ENCODE data around the gene FSTL5.

Gene FSTL5

DNA sequence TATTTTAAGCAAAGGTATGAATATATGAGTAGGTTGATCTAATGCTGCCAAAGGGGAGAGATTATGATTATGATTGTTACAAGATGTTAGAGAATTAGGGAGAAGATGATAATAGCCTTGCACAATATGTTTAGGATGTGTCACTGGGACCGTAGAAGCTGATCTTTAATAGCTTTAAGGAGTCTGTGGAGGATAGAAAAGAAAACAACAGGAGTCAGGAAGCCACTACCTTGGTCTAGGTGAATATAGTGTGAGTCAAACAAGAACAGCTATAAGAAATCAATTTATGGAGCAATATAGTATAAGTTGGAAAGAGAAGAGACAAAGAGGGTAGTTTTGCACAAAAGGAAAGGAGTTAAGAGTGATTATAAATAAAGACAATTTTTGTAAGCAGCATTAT is 232.7 kb downstream of the FSTL5 start:
- H3K9me3 Mint-ChIP-seq = peaks cover 17% of the 10 kb centered on the region
- no peak overlapping the region for H3K4me3 Mint-ChIP-seq
- no peak overlapping the region for H3K27ac Mint-ChIP-seq
- no peaks in the 10 kb centered on the region for H3K4me1 Mint-ChIP-seq
- no peaks in the 10 kb centered on the region for H3K36me3 Mint-ChIP-seq
- no peak for DNase-seq (ENCODE audit: low spot score in 2 of 2)
- ATAC-seq = no peak

DNA sequence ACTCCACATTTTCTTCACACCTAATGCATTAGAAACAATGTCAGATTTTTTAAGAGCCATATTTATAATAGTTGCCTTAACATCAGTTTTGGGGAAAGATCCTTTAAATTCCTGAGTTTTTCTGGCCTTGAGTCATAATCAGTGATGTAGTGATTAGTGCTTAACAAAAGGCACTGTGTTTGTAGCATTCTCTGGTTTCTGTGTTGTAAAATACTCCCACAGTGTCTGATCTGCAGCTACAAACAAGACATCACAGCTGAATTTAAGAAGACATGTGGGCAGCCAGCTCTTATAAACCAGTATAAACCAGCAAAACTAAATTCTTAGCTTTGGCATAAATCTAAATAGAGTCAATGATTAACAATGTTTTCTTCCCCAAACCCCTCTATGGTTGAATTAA is 233.8 kb downstream of the FSTL5 start:
- Mint-ChIP-seq H3K36me3 (no peaks in the 10 kb centered on the region), H3K9me3 (peaks cover 14% of the 10 kb centered on the region), H3K27ac (no peak overlapping the region), H3K4me3 (no peak overlapping the region), H3K4me1 (no peaks in the 10 kb centered on the region)
- no peak for DNase-seq (ENCODE audit: low spot score in 2 of 2)
- no peak for ATAC-seq

DNA sequence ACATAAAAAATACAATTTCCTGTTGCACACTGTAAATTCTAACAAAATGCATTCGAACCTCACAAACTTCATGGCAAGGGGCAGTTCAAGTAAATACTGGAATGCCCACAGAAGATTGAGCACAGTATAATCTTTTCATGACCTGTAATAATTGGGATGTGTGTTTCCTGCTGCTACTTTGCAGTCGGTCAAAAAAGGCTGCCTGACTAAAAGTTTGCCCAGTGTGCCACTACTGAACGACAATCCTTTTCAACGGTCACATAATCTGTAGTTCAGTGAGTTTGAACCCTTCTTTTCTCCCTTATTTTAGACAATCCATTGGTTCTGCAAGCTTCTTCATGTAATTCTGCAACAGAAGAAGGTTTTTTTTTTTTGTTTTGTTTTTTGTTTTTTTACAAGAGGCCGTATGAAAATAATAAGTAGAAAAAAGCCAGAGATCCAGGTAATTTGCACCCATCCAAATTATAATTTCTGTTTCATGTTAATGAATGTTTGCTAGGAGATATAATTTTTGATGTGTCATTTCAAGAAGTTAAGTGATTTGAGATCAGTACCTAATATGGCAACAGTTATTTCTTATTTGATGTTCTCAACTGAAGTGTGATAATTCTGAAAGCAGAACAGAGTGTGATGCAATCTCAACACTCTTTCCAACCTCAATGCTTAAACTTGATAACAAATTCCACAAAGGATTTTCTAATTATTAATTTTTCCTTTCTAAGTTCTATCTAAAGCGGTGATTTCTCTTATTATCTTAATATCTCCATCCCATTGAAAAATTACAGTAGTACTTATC is 237.6 kb downstream of the FSTL5 start:
- no peak overlapping the region for H3K27ac Mint-ChIP-seq
- H3K9me3 Mint-ChIP-seq = peaks cover 13% of the 10 kb centered on the region
- no peak for DNase-seq (ENCODE audit: low spot score in 2 of 2)
- H3K4me1 Mint-ChIP-seq = no peaks in the 10 kb centered on the region
- H3K36me3 Mint-ChIP-seq = no peaks in the 10 kb centered on the region
- ATAC-seq = no peak
- H3K4me3 Mint-ChIP-seq = no peak overlapping the region

DNA sequence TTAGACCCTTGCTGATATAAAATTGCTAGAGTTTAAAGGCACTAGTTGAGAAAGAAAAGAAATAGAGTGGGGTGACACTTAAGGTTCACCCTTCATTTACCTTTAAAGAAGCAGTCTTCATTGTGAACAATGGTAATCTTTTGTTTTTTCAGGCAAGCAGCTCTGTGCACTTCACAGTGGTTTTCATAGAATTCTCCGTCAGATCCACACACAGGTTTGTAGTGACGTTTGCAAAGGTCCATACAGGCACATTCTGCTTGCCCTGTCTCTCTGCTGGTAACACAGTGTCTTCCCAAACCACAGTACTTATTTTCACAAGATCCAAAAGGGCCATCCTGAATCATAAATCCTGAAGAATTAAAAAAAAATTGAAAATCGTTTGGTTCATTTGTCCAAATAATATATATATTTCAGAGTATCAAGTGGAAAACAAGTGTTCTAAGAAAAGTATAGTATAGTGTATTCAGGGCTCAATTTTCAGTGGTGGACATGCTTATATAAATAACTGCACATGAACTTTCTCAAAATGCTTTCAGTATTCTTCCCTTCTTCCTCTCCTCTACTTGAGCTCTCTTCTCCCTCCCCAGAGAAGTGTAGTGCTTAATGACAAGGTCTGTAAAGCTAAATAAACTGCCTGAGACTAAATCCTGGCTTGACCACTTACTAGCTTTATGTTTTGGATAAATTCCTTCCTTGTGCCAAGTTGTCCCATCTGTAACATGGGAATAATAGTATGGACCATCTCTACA is 243.3 kb downstream of the FSTL5 start:
- Mint-ChIP-seq H3K4me1 (no peaks in the 10 kb centered on the region), H3K27ac (no peak overlapping the region), H3K4me3 (no peak overlapping the region), H3K9me3 (peaks cover 7% of the 10 kb centered on the region), H3K36me3 (no peaks in the 10 kb centered on the region)
- DNase-seq (ENCODE audit: low spot score in 2 of 2) (no peak), ATAC-seq (no peak)

DNA sequence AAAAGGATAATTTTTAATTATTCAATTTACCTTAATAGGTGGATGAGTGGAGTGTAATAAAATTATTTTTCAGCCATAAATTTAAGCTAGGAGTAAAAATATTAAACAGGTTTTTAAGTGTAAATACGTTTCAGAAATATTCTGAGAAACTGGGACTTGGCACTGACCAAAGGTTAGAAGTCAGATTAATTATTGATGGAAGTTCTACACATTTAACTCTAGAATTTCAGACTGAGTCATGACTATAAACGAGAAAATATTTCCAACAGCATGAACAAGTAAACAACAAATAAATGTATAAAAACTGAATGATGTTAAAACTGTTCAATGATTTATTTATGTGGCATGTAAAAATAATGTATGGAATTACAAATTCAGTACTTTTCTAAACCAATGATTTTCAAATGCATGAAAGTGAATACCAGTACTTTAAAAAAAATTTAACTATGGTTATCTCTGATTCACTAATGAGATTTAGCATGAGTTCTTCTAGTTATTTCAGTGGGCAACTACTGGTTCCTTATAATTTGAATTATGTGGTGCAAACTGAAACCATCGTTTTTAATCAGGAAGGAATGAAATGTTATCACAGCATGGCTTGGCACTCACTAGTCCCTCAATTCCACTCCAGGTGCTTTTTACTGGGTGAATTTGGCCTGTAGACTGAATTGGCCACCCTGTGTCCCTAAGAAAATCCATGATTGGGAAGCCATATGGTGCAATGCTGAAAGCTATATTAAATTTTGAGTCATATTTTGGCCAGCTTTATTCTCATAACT is 244.2 kb downstream of the FSTL5 start:
- peaks cover 7% of the 10 kb centered on the region for H3K9me3 Mint-ChIP-seq

DNA sequence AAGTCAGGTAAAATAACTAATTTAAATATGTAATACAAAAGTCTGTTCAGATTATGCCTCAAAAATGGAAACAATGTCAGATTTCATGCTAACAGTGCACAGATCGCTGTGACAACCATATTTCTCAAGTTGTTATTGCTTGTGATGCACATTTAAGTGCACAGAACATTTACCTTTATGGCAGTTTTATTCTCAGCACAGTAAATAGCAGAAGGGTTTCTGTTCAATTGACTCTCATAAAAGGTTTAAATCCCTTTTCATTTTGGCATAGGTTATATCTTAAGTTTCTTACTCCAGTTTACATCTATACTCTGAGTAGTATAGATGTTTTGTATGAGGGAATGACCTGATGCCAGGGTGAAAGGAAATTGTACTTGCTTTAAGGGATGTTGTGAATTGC is 247.8 kb downstream of the FSTL5 start:
- ATAC-seq = no peak
- DNase-seq (ENCODE audit: low spot score in 2 of 2) = no peak
- H3K27ac Mint-ChIP-seq = no peak overlapping the region
- no peaks in the 10 kb centered on the region for H3K36me3 Mint-ChIP-seq
- no peaks in the 10 kb centered on the region for H3K4me1 Mint-ChIP-seq
- H3K4me3 Mint-ChIP-seq = no peak overlapping the region
- H3K9me3 Mint-ChIP-seq = peaks cover 7% of the 10 kb centered on the region

More for the DNA sequence above, 244.2 kb downstream of the FSTL5 start:
- Mint-ChIP-seq H3K27ac (no peak overlapping the region), H3K4me1 (no peaks in the 10 kb centered on the region), H3K4me3 (no peak overlapping the region), H3K36me3 (no peaks in the 10 kb centered on the region)
- DNase-seq (ENCODE audit: low spot score in 2 of 2) (no peak), ATAC-seq (no peak)

DNA sequence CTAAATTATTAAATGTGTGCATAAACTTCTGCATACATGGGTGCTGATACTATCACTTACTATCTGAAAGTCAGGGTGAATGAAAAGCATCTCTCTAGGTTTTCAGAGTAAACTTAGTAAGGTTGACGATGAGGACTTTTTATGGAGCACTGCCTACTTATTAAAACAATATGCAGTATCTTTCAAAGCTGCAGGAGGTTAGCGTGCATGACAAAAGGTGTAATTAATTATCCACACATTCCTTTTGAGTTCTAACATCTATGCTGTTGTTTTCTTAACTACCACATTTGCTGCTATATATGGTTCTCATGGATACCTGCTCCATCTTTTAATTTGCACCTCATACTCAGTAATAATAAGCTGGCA is 256.2 kb downstream of the FSTL5 start:
- ATAC-seq (no peak), DNase-seq (ENCODE audit: low spot score in 2 of 2) (no peak)
- Mint-ChIP-seq H3K27ac (no peak overlapping the region), H3K9me3 (peaks cover 18% of the 10 kb centered on the region), H3K36me3 (no peaks in the 10 kb centered on the region), H3K4me3 (no peak overlapping the region), H3K4me1 (no peaks in the 10 kb centered on the region)

DNA sequence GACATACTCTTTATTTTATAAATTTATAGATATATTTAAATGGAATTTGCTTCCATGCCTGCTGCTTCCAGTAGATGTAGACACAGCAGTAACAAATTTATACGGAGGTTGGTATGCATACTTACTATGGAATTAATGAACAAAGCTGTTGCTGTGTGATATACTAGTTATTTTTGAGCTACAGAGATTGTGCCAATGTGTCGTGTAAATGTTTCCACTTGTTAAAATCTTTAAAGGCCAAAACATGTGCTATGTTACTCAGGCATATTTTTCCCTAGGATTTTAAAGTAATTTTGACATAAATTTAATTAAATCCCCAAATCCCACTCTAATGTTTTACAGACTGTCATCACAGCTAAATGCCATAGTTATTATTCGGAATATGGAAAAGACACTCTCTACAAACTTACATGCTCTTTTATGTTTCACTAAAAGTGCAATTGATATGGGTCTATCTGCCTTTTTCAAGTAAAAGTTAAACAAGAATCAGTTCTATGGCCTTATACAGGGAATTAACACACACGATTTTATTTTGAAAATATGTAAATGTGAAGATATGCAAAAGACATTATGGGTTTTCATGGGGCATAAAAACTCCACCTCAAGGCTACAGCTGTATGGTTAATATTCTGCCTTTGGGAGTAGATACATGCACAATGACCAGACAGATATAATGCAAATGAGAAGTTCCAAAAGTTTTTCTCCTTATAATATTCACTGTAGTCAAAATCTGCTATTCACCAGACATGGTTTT is 256.8 kb downstream of the FSTL5 start:
- H3K4me1 Mint-ChIP-seq = no peaks in the 10 kb centered on the region
- no peak overlapping the region for H3K4me3 Mint-ChIP-seq
- H3K9me3 Mint-ChIP-seq = peaks cover 16% of the 10 kb centered on the region
- ATAC-seq (no peak), DNase-seq (ENCODE audit: low spot score in 2 of 2) (no peak)
- no peaks in the 10 kb centered on the region for H3K36me3 Mint-ChIP-seq
- no peak overlapping the region for H3K27ac Mint-ChIP-seq

DNA sequence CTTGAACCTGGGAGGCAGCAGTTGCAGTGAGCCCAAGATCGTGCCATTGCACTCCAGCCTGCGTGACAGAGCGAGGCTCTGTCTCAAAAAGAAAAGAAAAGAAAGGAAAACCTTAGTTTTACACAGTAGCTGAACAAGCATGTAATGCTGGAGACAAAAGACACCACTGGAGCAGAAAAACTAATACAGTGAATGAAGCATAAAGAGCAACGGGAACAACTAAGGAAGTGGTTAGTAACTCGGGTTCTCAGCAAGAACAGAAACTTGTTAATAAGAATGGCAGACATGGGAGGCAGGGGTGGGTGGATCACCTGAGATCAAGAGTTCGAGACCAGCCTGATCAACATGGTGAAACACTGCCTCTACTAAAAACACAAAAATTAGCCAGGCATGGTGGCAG is 263.7 kb downstream of the FSTL5 start:
- no peaks in the 10 kb centered on the region for H3K4me1 Mint-ChIP-seq
- H3K27ac Mint-ChIP-seq = no peak overlapping the region
- DNase-seq (ENCODE audit: low spot score in 2 of 2) = no peak
- no peak for ATAC-seq
- no peak overlapping the region for H3K4me3 Mint-ChIP-seq
- no peaks in the 10 kb centered on the region for H3K36me3 Mint-ChIP-seq
- H3K9me3 Mint-ChIP-seq = peaks cover 11% of the 10 kb centered on the region

DNA sequence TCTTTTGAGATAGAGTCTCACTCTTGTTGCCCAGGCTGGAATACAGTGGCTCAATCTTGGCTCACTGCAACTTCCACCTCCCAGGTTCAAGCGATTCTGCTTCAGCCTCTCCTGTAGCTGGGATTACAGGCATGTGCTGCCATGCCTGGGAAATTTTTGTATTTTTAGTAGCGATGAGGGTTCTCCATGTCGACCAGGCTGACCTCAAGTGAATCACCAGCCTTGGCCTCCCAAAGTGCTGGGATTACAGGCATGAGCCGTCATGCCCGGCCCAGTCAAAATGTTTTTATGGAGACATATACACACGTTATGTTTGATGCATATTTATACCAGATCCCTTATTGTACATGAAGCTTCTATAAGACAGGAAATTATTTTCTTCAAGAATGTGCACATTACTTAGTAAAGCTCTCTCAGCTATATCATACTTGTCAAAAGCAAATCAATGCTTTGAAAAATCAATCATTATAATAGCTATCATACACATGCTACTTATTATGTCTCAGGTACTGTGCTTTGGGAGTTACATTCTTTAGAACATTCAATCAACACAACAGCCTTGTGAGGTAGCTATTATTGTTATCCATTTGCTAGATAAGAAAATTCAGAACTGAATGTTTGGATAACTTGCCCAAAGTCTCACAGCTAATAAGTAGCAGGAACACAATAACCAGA is 269.2 kb downstream of the FSTL5 start:
- Mint-ChIP-seq H3K4me3 (no peak overlapping the region), H3K36me3 (no peaks in the 10 kb centered on the region), H3K27ac (no peak overlapping the region), H3K4me1 (no peaks in the 10 kb centered on the region), H3K9me3 (peaks cover 4% of the 10 kb centered on the region)
- ATAC-seq (no peak), DNase-seq (ENCODE audit: low spot score in 2 of 2) (no peak)

DNA sequence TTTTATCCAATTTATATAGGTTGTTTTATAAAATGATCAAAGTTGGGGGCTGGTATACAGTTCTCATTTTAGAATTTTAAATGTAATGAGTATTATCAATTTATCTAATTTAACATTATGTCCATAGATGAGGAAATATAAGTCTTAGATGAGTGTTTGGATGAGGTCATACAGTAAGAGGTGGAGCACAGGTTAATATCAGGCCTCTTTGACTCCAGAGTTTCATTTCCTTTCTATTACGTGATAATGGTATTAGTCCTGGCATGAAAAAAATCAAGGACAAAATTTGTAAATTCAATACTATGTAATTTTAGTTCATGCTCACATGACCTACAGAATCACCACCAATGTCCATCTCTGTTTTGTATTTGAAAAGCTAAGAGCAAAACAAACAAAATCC is 269.8 kb downstream of the FSTL5 start:
- DNase-seq (ENCODE audit: low spot score in 2 of 2) (no peak), ATAC-seq (no peak)
- Mint-ChIP-seq H3K9me3 (peaks cover 3% of the 10 kb centered on the region), H3K4me1 (no peaks in the 10 kb centered on the region), H3K36me3 (no peaks in the 10 kb centered on the region), H3K4me3 (no peak overlapping the region), H3K27ac (no peak overlapping the region)

DNA sequence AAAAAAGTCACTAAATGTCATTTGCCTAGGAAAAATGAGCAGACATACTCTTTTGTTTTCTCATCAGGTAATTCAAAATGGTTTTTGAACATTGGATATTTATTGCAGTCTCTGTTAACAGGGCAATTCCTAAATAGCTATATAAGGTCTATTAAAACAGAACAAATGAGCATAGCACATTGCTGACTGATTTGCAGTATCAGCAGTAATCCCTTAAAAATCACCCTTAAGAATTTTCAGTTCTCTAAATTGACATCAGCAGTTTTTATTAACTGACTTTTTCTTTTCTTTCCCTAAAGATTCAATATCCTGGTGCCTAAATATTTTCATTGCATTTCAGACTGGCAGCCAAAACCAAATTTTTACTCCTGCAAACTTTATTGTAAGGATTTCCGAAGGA is 270.2 kb downstream of the FSTL5 start:
- ATAC-seq (no peak), DNase-seq (ENCODE audit: low spot score in 2 of 2) (no peak)
- Mint-ChIP-seq H3K27ac (no peak overlapping the region), H3K36me3 (no peaks in the 10 kb centered on the region), H3K4me3 (no peak overlapping the region), H3K9me3 (no peaks in the 10 kb centered on the region), H3K4me1 (no peaks in the 10 kb centered on the region)

DNA sequence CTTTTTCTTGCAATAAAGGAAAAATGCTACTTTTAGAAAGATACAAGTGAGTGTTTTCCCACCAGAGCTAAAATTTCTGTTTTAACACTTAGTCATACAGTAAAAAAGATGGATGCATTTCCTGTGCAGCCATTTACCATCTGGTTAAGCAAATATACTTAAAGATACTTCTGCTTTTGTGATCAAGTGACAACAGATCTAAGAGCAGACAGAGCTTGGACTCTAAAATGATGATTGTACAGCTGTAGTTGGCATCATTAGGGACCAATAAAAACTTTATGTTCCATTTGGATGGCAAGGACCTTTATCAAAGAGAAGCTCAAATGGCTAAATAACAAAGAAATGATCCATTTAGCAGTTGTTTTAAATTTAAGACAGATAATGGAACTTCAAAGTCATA is 270.8 kb downstream of the FSTL5 start:
- Mint-ChIP-seq H3K27ac (no peak overlapping the region), H3K4me3 (no peak overlapping the region), H3K4me1 (no peaks in the 10 kb centered on the region), H3K36me3 (no peaks in the 10 kb centered on the region), H3K9me3 (no peaks in the 10 kb centered on the region)
- ATAC-seq (no peak), DNase-seq (ENCODE audit: low spot score in 2 of 2) (no peak)

DNA sequence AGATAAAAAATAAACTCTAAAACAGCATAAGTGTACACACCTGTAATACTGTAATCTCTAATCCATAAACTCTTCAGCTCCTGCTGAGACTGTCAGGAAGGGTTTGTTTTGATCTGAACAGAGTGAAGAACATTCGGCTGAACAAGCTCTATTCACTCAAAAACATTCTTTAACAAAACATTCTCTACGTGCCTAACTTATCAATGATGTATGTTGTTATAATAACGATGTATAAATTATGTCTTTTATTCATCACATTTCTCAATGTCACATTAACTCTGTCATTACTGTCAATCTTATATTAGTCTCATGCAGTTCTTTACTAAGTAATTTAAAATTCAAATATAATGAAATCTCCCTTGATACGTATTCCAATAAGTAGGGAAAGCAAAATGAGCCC is 280.6 kb downstream of the FSTL5 start:
- DNase-seq (ENCODE audit: low spot score in 2 of 2) = no peak
- no peak overlapping the region for H3K4me3 Mint-ChIP-seq
- no peak for ATAC-seq
- H3K9me3 Mint-ChIP-seq = peaks cover 24% of the 10 kb centered on the region
- no peaks in the 10 kb centered on the region for H3K4me1 Mint-ChIP-seq
- no peak overlapping the region for H3K27ac Mint-ChIP-seq
- H3K36me3 Mint-ChIP-seq = no peaks in the 10 kb centered on the region

DNA sequence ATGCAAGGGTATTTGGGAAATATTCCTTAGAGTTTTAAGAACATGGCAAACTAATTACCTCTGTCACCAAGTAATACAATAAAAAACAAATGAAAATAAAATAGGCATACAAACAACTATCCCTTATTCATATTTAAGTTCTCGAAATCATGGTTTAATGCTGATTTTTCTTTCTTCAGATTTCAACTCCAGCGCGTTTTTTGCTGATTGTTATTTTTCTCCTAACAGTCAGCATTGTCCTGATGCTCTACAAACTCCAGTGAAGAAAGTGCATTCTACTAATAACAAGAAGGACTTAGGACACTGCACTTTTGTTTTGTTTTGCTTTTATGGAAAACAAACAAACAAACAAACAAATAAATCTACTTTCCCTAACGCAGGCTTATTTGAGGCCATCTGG is 282.4 kb downstream of the FSTL5 start:
- DNase-seq (ENCODE audit: low spot score in 2 of 2) = no peak
- no peak overlapping the region for H3K4me3 Mint-ChIP-seq
- peaks cover 21% of the 10 kb centered on the region for H3K9me3 Mint-ChIP-seq
- H3K36me3 Mint-ChIP-seq = no peaks in the 10 kb centered on the region
- no peak for ATAC-seq
- H3K27ac Mint-ChIP-seq = no peak overlapping the region
- no peaks in the 10 kb centered on the region for H3K4me1 Mint-ChIP-seq

Measured in stimulated activated effector memory CD8-positive, alpha-beta T cell treated with anti-CD3 and anti-CD28 coated beads, Interleukin-12 subunit alpha, Interleukin-12 subunit beta, amount 100 ng/mL, for 72 hours (primary cell).